Measurements from ENCODE around the gene IGF2R. TPM values are rescaled to one million over a fixed set of nuclear protein-coding genes. Genes with fewer than 3 reads are reported as not detected.
A peak's percentile ranks its signal among the peaks of the same experiment; 100 is the strongest.

IGF2R gene
- total RNA-seq, 1 donor from 2014 or later: 109 TPM

DNA sequence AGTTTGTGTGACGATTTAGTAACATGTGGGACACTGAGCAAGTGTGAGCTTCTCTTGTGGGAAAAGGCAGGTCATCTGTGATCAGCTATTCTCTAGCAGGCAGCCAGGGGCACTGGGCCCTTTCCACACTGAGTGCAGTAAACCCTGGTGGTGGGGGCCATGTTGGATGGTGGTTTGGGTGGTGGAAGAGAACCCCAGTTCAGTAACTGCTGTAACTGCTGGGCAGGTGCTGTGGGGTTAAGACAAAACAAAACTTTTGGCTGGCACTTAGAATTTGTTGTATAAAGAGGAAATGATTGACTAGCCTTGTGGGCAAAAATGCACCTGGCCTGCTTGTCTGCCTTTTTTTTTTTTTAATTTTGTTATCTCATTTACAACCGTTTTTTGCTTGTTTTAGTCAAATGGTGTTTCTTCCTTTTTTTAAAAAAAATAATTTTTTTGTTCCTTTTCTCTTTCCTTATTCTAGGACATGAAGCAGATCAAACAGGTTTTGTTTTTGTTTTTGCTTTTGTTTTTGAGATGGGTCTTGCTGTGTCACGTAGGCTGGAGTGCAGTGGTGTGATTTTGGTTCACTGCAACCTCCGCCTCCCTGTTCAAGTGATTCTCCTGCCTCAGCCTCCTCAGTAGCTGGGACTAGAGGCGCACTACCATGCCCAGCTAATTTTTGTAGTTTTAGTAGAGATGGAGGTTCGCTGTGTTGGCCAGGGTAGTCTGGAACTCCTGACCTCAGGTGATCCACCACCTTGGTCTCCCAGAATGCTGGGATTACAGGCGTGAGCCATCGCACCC is 59.8 kb downstream of the IGF2R start:
- Histone ChIP-seq H3K4me3 (ENCODE audit: low read depth, low read length) (no peak overlapping the region), H3K27me3 (ENCODE audit: control insufficient read depth, insufficient read depth, low read length) (no peaks in the 10 kb centered on the region), H3K36me3 (ENCODE audit: control insufficient read depth, insufficient read depth, low read length) (peaks cover 16% of the 10 kb centered on the region)
- TF ChIP-seq, protein P1, sequence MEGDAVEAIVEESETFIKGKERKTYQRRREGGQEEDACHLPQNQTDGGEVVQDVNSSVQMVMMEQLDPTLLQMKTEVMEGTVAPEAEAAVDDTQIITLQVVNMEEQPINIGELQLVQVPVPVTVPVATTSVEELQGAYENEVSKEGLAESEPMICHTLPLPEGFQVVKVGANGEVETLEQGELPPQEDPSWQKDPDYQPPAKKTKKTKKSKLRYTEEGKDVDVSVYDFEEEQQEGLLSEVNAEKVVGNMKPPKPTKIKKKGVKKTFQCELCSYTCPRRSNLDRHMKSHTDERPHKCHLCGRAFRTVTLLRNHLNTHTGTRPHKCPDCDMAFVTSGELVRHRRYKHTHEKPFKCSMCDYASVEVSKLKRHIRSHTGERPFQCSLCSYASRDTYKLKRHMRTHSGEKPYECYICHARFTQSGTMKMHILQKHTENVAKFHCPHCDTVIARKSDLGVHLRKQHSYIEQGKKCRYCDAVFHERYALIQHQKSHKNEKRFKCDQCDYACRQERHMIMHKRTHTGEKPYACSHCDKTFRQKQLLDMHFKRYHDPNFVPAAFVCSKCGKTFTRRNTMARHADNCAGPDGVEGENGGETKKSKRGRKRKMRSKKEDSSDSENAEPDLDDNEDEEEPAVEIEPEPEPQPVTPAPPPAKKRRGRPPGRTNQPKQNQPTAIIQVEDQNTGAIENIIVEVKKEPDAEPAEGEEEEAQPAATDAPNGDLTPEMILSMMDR (IDR thresholded peaks at IDR 0.05; ENCODE audit: insufficient read depth, low read length, severe bottlenecking): no peak
- DNase-seq (ENCODE audit: low read depth) (no peak), FAIRE-seq (no peak)

DNA sequence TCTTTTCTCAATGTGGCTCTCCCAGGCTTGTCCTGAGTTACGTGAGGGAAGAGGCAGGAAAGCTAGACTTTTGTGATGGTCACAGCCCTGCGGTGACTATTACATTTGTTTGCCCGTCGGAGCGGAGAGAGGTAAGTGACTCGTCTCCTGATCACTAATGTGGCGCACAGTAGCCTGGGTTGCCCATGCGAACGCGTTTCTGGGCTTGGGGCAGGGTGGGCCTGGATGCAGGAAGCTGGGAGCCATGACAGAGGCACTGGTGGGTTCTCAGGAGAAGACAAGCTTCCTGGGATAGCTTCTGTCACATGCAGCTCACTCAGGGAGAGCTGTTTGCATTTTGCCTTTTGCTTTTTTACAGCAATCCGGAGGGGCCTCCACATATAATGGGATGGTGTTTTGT is 60.6 kb downstream of the IGF2R start:
- TF ChIP-seq, protein P1 (IDR thresholded peaks at IDR 0.05; ENCODE audit: insufficient read depth, low read length, severe bottlenecking): no peak
- Histone ChIP-seq H3K4me3 (ENCODE audit: low read depth, low read length) (no peak overlapping the region), H3K36me3 (ENCODE audit: control insufficient read depth, insufficient read depth, low read length) (peaks cover 13% of the 10 kb centered on the region), H3K27me3 (ENCODE audit: control insufficient read depth, insufficient read depth, low read length) (no peaks in the 10 kb centered on the region)
- FAIRE-seq (no peak), DNase-seq (ENCODE audit: low read depth) (peak; percentile 50)

- Histone ChIP-seq H3K36me3 (ENCODE audit: control insufficient read depth, insufficient read depth, low read length) (peaks cover 13% of the 10 kb centered on the region), H3K27me3 (ENCODE audit: control insufficient read depth, insufficient read depth, low read length) (no peaks in the 10 kb centered on the region), H3K4me3 (ENCODE audit: low read depth, low read length) (no peak overlapping the region)
- peak; percentile 93 for DNase-seq (ENCODE audit: low read depth)
- TF ChIP-seq, protein P1 (IDR thresholded peaks at IDR 0.05; ENCODE audit: insufficient read depth, low read length, severe bottlenecking): no peak
- FAIRE-seq: peak; percentile 13
Observed at GRCh38 chr6:160030103-160030502, 61.2 kb downstream of the IGF2R start.

DNA sequence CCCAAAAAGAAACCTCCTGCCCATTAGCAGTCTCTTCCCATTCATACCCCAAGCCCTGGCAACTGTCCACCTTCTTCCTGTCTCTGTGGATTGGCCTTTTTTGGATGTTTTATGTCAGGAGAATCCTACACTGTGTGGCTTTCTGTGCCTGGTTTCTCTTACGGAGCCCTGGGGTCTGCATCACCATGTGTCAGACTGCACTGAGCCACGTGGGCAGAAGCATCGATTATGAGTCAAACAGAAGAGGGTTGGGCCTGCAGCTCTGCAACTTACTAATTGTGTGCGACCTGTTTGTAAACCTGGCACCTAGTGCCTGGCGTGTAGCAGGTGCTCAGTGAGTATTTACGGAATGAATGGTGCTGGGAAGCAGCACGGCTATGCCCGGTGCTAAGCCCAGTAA is 62.6 kb downstream of the IGF2R start:
- TF ChIP-seq, protein P1 (IDR thresholded peaks at IDR 0.05; ENCODE audit: insufficient read depth, low read length, severe bottlenecking): no peak
- H3K27me3 ChIP-seq (ENCODE audit: control insufficient read depth, insufficient read depth, low read length): no peaks in the 10 kb centered on the region
- H3K36me3 ChIP-seq (ENCODE audit: control insufficient read depth, insufficient read depth, low read length): peaks cover 14% of the 10 kb centered on the region
- no peak overlapping the region for H3K4me3 ChIP-seq (ENCODE audit: low read depth, low read length)
- FAIRE-seq: no peak
- peak; percentile 69 for DNase-seq (ENCODE audit: low read depth)

DNA sequence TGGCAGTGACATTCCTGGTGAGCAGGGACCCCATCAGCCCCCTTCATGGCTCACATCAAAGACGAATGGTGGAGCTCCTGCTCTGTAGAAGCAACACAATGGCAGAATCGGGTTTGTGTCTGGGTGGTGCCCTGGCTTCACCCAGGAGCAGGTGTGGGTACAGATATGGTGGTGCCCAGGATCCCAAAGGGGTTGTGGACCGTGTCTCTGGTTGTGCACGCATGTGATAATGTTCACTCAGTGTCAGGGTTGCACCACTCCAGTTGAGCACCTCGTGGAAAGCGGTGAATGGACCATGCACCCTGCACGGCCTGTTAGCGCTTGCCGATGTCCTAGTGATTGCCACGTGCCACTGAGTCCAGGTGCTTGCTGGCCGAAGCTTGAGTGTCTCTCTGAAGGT is 63.0 kb downstream of the IGF2R start:
- H3K27me3 ChIP-seq (ENCODE audit: control insufficient read depth, insufficient read depth, low read length): no peaks in the 10 kb centered on the region
- TF ChIP-seq, protein P1 (IDR thresholded peaks at IDR 0.05; ENCODE audit: insufficient read depth, low read length, severe bottlenecking): no peak
- FAIRE-seq (peak; percentile 75), DNase-seq (ENCODE audit: low read depth) (no peak)
- peaks cover 14% of the 10 kb centered on the region for H3K36me3 ChIP-seq (ENCODE audit: control insufficient read depth, insufficient read depth, low read length)
- H3K4me3 ChIP-seq (ENCODE audit: low read depth, low read length): no peak overlapping the region

- Histone ChIP-seq H3K4me3 (ENCODE audit: low read depth, low read length) (no peak overlapping the region), H3K27me3 (ENCODE audit: control insufficient read depth, insufficient read depth, low read length) (no peaks in the 10 kb centered on the region), H3K36me3 (ENCODE audit: control insufficient read depth, insufficient read depth, low read length) (peaks cover 11% of the 10 kb centered on the region)
- TF ChIP-seq, protein P1 (IDR thresholded peaks at IDR 0.05; ENCODE audit: insufficient read depth, low read length, severe bottlenecking): no peak
- no peak for FAIRE-seq
- DNase-seq (ENCODE audit: low read depth): no peak
Observed at GRCh38 chr6:160032538-160032937, 63.7 kb downstream of the IGF2R start.
